CD4-positive, alpha-beta T cell treated with Interleukin-10 for 1 hour (primary cell): Measurements from ENCODE around the gene CES5A.
"Not testable (repeated sequence)": the region's sequence is repeated elsewhere in the genome, so short reads cannot be mapped to it uniquely, and the experiment has no call there.

Experiments used
- DNase-seq: peaks from one replicate; pipeline ENCODE4 v3.0.0-alpha.2; 2020

The CES5A gene

GRCh38 chr16:55873122-55873521 lies 2.1 kb downstream of the CES5A start:
- no peak for DNase-seq

GRCh38 chr16:55872130-55872529 lies 3.0 kb downstream of the CES5A start:
- DNase-seq: no peak

- no peak for DNase-seq
Observed at GRCh38 chr16:55871411-55872038, 3.6 kb downstream of the CES5A start.

GRCh38 chr16:55868980-55869379 lies 6.2 kb downstream of the CES5A start:
- DNase-seq: no peak

- no peak for DNase-seq
Observed at GRCh38 chr16:55868137-55868536, 7.0 kb downstream of the CES5A start.

GRCh38 chr16:55861288-55861687 lies 13.9 kb downstream of the CES5A start:
- no peak for DNase-seq

- not testable (repeated sequence) for DNase-seq
Observed at GRCh38 chr16:55857650-55858049, 17.5 kb downstream of the CES5A start.

GRCh38 chr16:55856950-55857349 lies 18.2 kb downstream of the CES5A start:
- DNase-seq: no peak

- DNase-seq: no peak
Observed at GRCh38 chr16:55853114-55853513, 22.1 kb downstream of the CES5A start.

- DNase-seq: no peak
Observed at GRCh38 chr16:55849536-55849935, 25.6 kb downstream of the CES5A start.

GRCh38 chr16:55846598-55847346 lies 28.4 kb downstream of the CES5A start:
- no peak for DNase-seq

GRCh38 chr16:55843105-55843395 lies 32.1 kb downstream of the CES5A start:
- DNase-seq: no peak

- DNase-seq: peak; percentile 53
Observed at GRCh38 chr16:55842369-55843104, 32.6 kb downstream of the CES5A start.

GRCh38 chr16:55839115-55839514 lies 36.1 kb downstream of the CES5A start:
- no peak for DNase-seq

GRCh38 chr16:55836158-55836611 lies 39.0 kb downstream of the CES5A start:
- no peak for DNase-seq

GRCh38 chr16:55835581-55835980 lies 39.6 kb downstream of the CES5A start:
- DNase-seq: no peak

GRCh38 chr16:55835173-55835572 lies 40.0 kb downstream of the CES5A start:
- not testable (repeated sequence) for DNase-seq

GRCh38 chr16:55834049-55834448 lies 41.1 kb downstream of the CES5A start:
- DNase-seq: no peak

- DNase-seq: no peak
Observed at GRCh38 chr16:55832773-55833691, 42.1 kb downstream of the CES5A start, which contains the start of gene CES1. Gene CES1 (minus strand): TSS chr16:55833096. CDS start chr16:55833055, 41 bp downstream.

GRCh38 chr16:55832425-55832772 lies 42.8 kb downstream of the CES5A start:
- DNase-seq: no peak

- DNase-seq: no peak
Observed at GRCh38 chr16:55830658-55831294, 44.4 kb downstream of the CES5A start.

GRCh38 chr16:55829232-55829631 lies 45.9 kb downstream of the CES5A start:
- not testable (repeated sequence) for DNase-seq
